MM.1S (cell line): ENCODE data around the gene HNRNPK.

Experiments used
- EZH2 ChIP-seq: fragments of 300-600 bp; sonication (generic); optimal IDR thresholded peaks from 2 replicates; pipeline ENCODE3; 2017; ENCODE audit warnings: low read depth, mild to moderate bottlenecking, antibody characterized with exemption, low read length, mixed read lengths
- EZH2phosphoT487 ChIP-seq: fragments of 300-600 bp; sonication (generic); IDR thresholded peaks from 2 replicates; pipeline ENCODE4 v1.6.1; 2018; ENCODE audit warnings: antibody characterized with exemption, low read length
- TF ChIP-seq, protein P1 (sequence below): fragments of 300-600 bp; sonication (generic); IDR thresholded peaks from 2 replicates; pipeline ENCODE4 v1.5.1; 2016; ENCODE audit warnings: antibody characterized with exemption, low read length, mixed read lengths

DNA sequence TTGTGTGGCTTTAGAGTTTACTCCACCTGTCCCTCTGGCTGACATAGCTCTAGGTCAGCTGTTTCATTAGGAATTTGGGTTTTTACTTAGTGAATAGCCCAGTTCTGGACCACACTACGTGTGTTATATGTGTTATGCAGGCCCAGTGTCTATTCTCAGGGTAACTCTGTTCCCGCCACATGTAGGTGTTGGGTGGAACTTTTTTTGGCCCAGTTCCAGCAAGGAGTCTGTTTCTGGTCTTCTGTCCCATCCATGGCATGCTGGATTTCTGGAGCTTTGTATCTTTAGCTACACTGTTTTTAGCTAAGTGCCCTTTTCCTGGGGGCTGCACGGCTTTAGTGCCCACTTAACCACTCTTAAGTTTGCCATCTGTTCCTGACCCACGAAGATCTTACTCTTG lies 16.1 kb upstream of the HNRNPK start:
- TF ChIP-seq, protein P1, sequence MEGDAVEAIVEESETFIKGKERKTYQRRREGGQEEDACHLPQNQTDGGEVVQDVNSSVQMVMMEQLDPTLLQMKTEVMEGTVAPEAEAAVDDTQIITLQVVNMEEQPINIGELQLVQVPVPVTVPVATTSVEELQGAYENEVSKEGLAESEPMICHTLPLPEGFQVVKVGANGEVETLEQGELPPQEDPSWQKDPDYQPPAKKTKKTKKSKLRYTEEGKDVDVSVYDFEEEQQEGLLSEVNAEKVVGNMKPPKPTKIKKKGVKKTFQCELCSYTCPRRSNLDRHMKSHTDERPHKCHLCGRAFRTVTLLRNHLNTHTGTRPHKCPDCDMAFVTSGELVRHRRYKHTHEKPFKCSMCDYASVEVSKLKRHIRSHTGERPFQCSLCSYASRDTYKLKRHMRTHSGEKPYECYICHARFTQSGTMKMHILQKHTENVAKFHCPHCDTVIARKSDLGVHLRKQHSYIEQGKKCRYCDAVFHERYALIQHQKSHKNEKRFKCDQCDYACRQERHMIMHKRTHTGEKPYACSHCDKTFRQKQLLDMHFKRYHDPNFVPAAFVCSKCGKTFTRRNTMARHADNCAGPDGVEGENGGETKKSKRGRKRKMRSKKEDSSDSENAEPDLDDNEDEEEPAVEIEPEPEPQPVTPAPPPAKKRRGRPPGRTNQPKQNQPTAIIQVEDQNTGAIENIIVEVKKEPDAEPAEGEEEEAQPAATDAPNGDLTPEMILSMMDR = no peak
- TF ChIP-seq EZH2 = no peak
- no peak for TF ChIP-seq EZH2phosphoT487
